Transverse colon (tissue), 3 donors: Measurements from ENCODE around the gene TMEM236.

Experiments used
- CTCF ChIP-seq, 5 experiments: fragments of 200-600 bp in 3 of 5; fragments of 450-650 bp in 2 of 5; sonication (generic) in 3 of 5; IDR thresholded peaks; 1 replicate in 2 of 5; 2 replicates in 3 of 5; pipeline ENCODE4 v1.5.1; 2016 to 2017; ENCODE audit warnings: antibody characterized with exemption in 5 of 5, inconsistent platforms in 3 of 5, mild to moderate bottlenecking in 2 of 5, moderate library complexity in 1 of 5
- EP300 ChIP-seq: sonication (generic); formaldehyde crosslinking; IDR thresholded peaks from one replicate; pipeline ENCODE4 v1.6.1; 2017; ENCODE audit warnings: antibody characterized with exemption, low read depth
- POLR2A ChIP-seq: fragments of 450-650 bp; IDR thresholded peaks from one replicate; pipeline ENCODE4 v1.6.1; 2016; ENCODE audit warnings: antibody characterized with exemption, mild to moderate bottlenecking, moderate library complexity

- TF ChIP-seq POLR2A (no peak), CTCF (IDR thresholded peaks at IDR 0.05) (no peak), EP300 (no peak)
Measured at GRCh38 chr10:17764142-17764541, 12.1 kb downstream of the TMEM236 start.
